BE2C (cell line): Measurements from ENCODE around the gene GPRIN2.

ENCODE experiments used
- DNase-seq: peaks from one replicate; pipeline ENCODE4 v3.0.0-alpha.2; 2020
- H3K27me3 ChIP-seq: fragments of 250-450 bp; sonication (Bioruptor Pico); 2 replicates; pipeline ENCODE4 v1.5.1; 2020; ENCODE audit warnings: mild to moderate bottlenecking
- H3K36me3 ChIP-seq: fragments of 250-450 bp; sonication (Bioruptor Pico); 2 replicates; pipeline ENCODE4 v1.5.1; 2020; ENCODE audit warnings: mild to moderate bottlenecking
- H3K4me1 ChIP-seq: fragments of 250-450 bp; sonication (Bioruptor Pico); 2 replicates; pipeline ENCODE4 v1.5.1; 2020
- H3K4me3 ChIP-seq: 2 replicates; pipeline ENCODE4 v1.5.1; 2011; ENCODE audit warnings: low read depth, low read length
- H3K9me3 ChIP-seq: fragments of 250-450 bp; sonication (Bioruptor Pico); 2 replicates; pipeline ENCODE4 v1.5.1; 2020
- CTCF ChIP-seq: IDR thresholded peaks from 2 replicates; pipeline ENCODE4 v1.5.1; 2012; ENCODE audit warnings: mild to moderate bottlenecking, low read depth, low read length

Gene GPRIN2

GRCh38 chr10:46555713-46556514, 544 bp downstream of the GPRIN2 start:
- Histone ChIP-seq H3K4me1 (no peaks in the 10 kb centered on the region), H3K36me3 (no peaks in the 10 kb centered on the region), H3K27me3 (peaks cover 9% of the 10 kb centered on the region), H3K4me3 (no peak overlapping the region), H3K9me3 (no peaks in the 10 kb centered on the region)
- DNase-seq: peak; percentile 25
- TF ChIP-seq CTCF: no peak

- Histone ChIP-seq H3K9me3 (no peaks in the 10 kb centered on the region), H3K4me1 (no peaks in the 10 kb centered on the region), H3K36me3 (no peaks in the 10 kb centered on the region), H3K4me3 (no peak overlapping the region), H3K27me3 (peaks cover 4% of the 10 kb centered on the region; the same call in 1 of the 2 replicates)
- peak; percentile 9 for DNase-seq
- no peak for TF ChIP-seq CTCF
Observed at GRCh38 chr10:46555366-46555712, 1.1 kb downstream of the GPRIN2 start.

GRCh38 chr10:46554166-46554781, 2.2 kb downstream of the GPRIN2 start:
- DNase-seq: no peak
- no peak for TF ChIP-seq CTCF
- Histone ChIP-seq H3K36me3 (no peaks in the 10 kb centered on the region), H3K9me3 (no peaks in the 10 kb centered on the region), H3K4me1 (no peaks in the 10 kb centered on the region), H3K27me3 (peaks cover 3% of the 10 kb centered on the region; the same call in 1 of the 2 replicates), H3K4me3 (no peak overlapping the region)

- no peak for TF ChIP-seq CTCF
- peaks cover 3% of the 10 kb centered on the region; the same call in 1 of the 2 replicates for H3K27me3 ChIP-seq
- no peaks in the 10 kb centered on the region for H3K36me3 ChIP-seq
- peak; percentile 18 for DNase-seq
- no peaks in the 10 kb centered on the region for H3K4me1 ChIP-seq
- H3K9me3 ChIP-seq: no peaks in the 10 kb centered on the region
- no peak overlapping the region for H3K4me3 ChIP-seq
Observed at GRCh38 chr10:46553238-46554049, 3.0 kb downstream of the GPRIN2 start.

GRCh38 chr10:46552526-46553237, 3.8 kb downstream of the GPRIN2 start:
- TF ChIP-seq CTCF: no peak
- DNase-seq: no peak
- H3K36me3 ChIP-seq: no peaks in the 10 kb centered on the region
- peaks cover 3% of the 10 kb centered on the region; the same call in 1 of the 2 replicates for H3K27me3 ChIP-seq
- H3K4me3 ChIP-seq: no peak overlapping the region
- no peaks in the 10 kb centered on the region for H3K9me3 ChIP-seq
- no peaks in the 10 kb centered on the region for H3K4me1 ChIP-seq
